Common myeloid progenitor, CD34-positive (primary cell): Measurements from ENCODE around the gene PTPRN.
"Not testable (repeated sequence)": the region's sequence is repeated elsewhere in the genome, so short reads cannot be mapped to it uniquely, and the experiment has no call there.

Source experiments
- CTCF ChIA-PET: fragments of 350-600 bp; sonication (Branson Sonifier 250); formaldehyde crosslinking; loops from one replicate; lab custom pipeline; 2021; ENCODE audit warnings: antibody characterized with exemption; lab: Charles Lee
- POLR2A ChIA-PET: fragments of 350-600 bp; sonication (Branson Sonifier 250); formaldehyde crosslinking; loops from one replicate; lab custom pipeline; 2021; ENCODE audit warnings: antibody characterized with exemption; lab: Charles Lee
- DNase-seq, 3 donors: peaks; one replicate each; pipeline versions ENCODE4 v3.0.0 to v3.0.0-alpha.2; 2013
- H3K27ac ChIP-seq, 2 experiments: 1 replicate in 1 of 2; 2 replicates in 1 of 2; pipeline ENCODE4 v1.7.0; 2013; ENCODE audit warnings: inconsistent platforms in 2 of 2, low read length in 2 of 2, mild to moderate bottlenecking in 2 of 2, low read depth in 1 of 2, moderate library complexity in 1 of 2; ENCODE audit not compliant: severe bottlenecking in 2 of 2, insufficient read depth in 1 of 2, poor library complexity in 1 of 2
- H3K27me3 ChIP-seq, 5 experiments: replicated peaks in 2 of 5; 1 replicate in 3 of 5; 2 replicates in 2 of 5; pipeline versions ENCODE4 v1.6.1 to v1.7.0; 2013; ENCODE audit warnings: low read length in 4 of 5, mild to moderate bottlenecking in 2 of 5, moderate library complexity in 2 of 5, inconsistent platforms in 1 of 5; ENCODE audit not compliant: insufficient read depth in 5 of 5, control insufficient read depth in 4 of 5
- H3K36me3 ChIP-seq, 4 experiments: 1 replicate in 2 of 4; 2 replicates in 2 of 4; pipeline versions ENCODE4 v1.6.1 to v1.7.0; 2013; ENCODE audit warnings: low read length in 3 of 4, control low read depth in 1 of 4, mild to moderate bottlenecking in 1 of 4; ENCODE audit not compliant: control insufficient read depth in 4 of 4, insufficient read depth in 4 of 4
- H3K4me1 ChIP-seq, 4 experiments: 1 replicate in 3 of 4; 2 replicates in 1 of 4; pipeline versions ENCODE4 v1.6.1 to v1.7.1; 2013; ENCODE audit warnings: low read length in 3 of 4, mild to moderate bottlenecking in 3 of 4, control low read depth in 1 of 4, inconsistent platforms in 1 of 4, moderate library complexity in 1 of 4; ENCODE audit not compliant: control insufficient read depth in 4 of 4, insufficient read depth in 4 of 4; ENCODE audit errors: control extremely low read depth in 1 of 4
- H3K4me3 ChIP-seq, 7 experiments: 1 replicate in 4 of 7; 2 replicates in 3 of 7; pipeline versions ENCODE4 v1.5.1 to v1.7.0; 2013; ENCODE audit warnings: mild to moderate bottlenecking in 7 of 7, low read length in 6 of 7, moderate library complexity in 6 of 7, inconsistent platforms in 2 of 7, low read depth in 2 of 7, control low read depth in 1 of 7; ENCODE audit not compliant: insufficient read depth in 4 of 7, control insufficient read depth in 1 of 7; ENCODE audit errors: extremely low read depth in 1 of 7
- H3K9me3 ChIP-seq, 5 experiments: 1 replicate in 4 of 5; 2 replicates in 1 of 5; pipeline versions ENCODE4 v1.6.1 to v1.7.1; 2013; ENCODE audit warnings: low read length in 4 of 5, mild to moderate bottlenecking in 2 of 5, inconsistent platforms in 1 of 5, low read depth in 1 of 5, moderate library complexity in 1 of 5; ENCODE audit not compliant: control insufficient read depth in 4 of 5, insufficient read depth in 2 of 5; ENCODE audit errors: control extremely low read depth in 1 of 5
- WGBS: methylation state at CpG from one replicate; pipeline ENCODE4 v1.1.5; 2013; ENCODE audit not compliant: insufficient coverage; 5-methylcytosine and 5-hydroxymethylcytosine counted together

PTPRN gene

GRCh38 chr2:219266886-219267285 is 42.3 kb downstream of the PTPRN start:
- Histone ChIP-seq H3K9me3 (no peaks in the 10 kb centered on the region), H3K4me1 (no peaks in the 10 kb centered on the region), H3K27ac (no peak overlapping the region), H3K27me3 (peaks cover 0 to 7% (median 0%) of the 10 kb centered on the region in 5 experiments), H3K36me3 (no peaks in the 10 kb centered on the region), H3K4me3 (no peak overlapping the region)
- no peak for DNase-seq
- no CpG with 5 or more reads among the region's 1 CpG for WGBS
- ChIA-PET POLR2A (no interaction called here), CTCF (interaction anchor here (0.8 to 4.7 kb wide), 6 partner anchors 9 to 28 kb away, joined by 3 to 15 read pairs (median 4); partner anchors contain the start of gene TUBA4A)

DNA sequence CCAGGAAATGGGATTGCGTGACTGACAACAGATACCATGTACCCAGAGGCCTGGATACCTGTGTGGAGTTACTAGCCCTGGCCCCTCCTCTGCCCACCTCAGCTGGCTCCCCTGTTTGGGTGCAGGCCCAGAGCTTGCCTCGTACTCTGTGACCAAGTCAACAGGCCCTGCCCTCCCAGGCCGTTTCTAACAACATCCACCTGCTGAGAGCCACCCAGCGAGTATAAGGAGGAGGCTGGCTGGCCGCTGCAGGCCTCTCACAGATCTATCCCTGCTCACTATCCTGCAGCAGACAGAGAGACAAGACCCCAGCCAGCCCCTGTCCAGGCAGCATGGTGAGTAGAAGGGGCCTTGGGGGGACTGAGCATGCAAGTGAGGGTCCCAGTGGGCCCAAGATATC is 43.0 kb downstream of the PTPRN start:
- no peak overlapping the region for H3K4me3 ChIP-seq
- H3K27ac ChIP-seq: no peak overlapping the region
- POLR2A ChIA-PET: no interaction called here
- no peak for DNase-seq
- CTCF ChIA-PET: interaction anchor here (1.0 to 4.7 kb wide), 6 partner anchors 8 to 34 kb away, joined by 3 to 15 read pairs (median 4); partner anchors contain the start of gene DNAJB2
- peaks cover 0 to 6% (median 2%) of the 10 kb centered on the region in 4 experiments for H3K4me1 ChIP-seq
- H3K9me3 ChIP-seq: no peaks in the 10 kb centered on the region
- 100% methylated on average over 5 of the region's 5 CpGs for WGBS
- no peaks in the 10 kb centered on the region for H3K36me3 ChIP-seq
- peaks cover 0 to 5% (median 0%) of the 10 kb centered on the region in 5 experiments for H3K27me3 ChIP-seq

GRCh38 chr2:219261024-219261855 is 48.0 kb downstream of the PTPRN start:
- ChIA-PET CTCF (interaction anchor here (1.0 to 2.2 kb wide), 10 partner anchors 10 to 102 kb away, joined by 3 to 11 read pairs (median 4); no protein-coding TSS in a partner anchor), POLR2A (no interaction called here)
- H3K36me3 ChIP-seq: no peaks in the 10 kb centered on the region
- H3K4me1 ChIP-seq: peaks cover 0 to 14% (median 6%) of the 10 kb centered on the region in 4 experiments
- no peak overlapping the region for H3K27ac ChIP-seq
- peaks cover 0 to 2% (median 0%) of the 10 kb centered on the region in 5 experiments for H3K27me3 ChIP-seq
- no peaks in the 10 kb centered on the region for H3K9me3 ChIP-seq
- DNase-seq: no peak
- H3K4me3 ChIP-seq: no peak overlapping the region
- WGBS: 61% methylated on average over 2 of the region's 5 CpGs

DNA sequence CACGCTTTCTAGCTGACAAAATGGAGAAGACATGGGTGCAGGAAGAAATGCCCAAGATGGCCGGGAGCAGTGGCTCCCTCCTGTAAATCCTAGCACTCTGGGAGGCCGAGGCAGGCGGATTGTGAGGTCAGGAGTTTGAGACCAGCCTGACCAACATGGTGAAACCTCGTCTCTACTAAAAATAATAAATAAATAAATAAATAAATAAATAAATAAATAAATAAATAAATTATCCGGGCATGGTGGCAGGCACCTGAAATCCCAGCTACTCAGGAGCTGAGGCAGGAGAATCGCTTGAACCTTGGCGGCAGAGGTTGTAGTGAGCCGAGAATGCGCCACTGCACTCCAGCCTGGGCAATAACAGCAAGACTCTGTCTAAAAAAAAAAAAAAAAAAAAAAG is 50.3 kb downstream of the PTPRN start:
- CTCF ChIA-PET: interaction anchor here (1.0 to 8.7 kb wide), 2 partner anchors 12 to 19 kb away, joined by 3 to 81 read pairs; partner anchors contain the start of gene DNAJB2
- H3K27me3 ChIP-seq, H3K4me3 ChIP-seq, H3K36me3 ChIP-seq, H3K9me3 ChIP-seq, POLR2A ChIA-PET, H3K27ac ChIP-seq, DNase-seq: not testable (repeated sequence)
- peaks cover 0 to 28% (median 19%) of the 10 kb centered on the region in 4 experiments for H3K4me1 ChIP-seq
- 95% methylated on average over 4 of the region's 10 CpGs for WGBS

DNA sequence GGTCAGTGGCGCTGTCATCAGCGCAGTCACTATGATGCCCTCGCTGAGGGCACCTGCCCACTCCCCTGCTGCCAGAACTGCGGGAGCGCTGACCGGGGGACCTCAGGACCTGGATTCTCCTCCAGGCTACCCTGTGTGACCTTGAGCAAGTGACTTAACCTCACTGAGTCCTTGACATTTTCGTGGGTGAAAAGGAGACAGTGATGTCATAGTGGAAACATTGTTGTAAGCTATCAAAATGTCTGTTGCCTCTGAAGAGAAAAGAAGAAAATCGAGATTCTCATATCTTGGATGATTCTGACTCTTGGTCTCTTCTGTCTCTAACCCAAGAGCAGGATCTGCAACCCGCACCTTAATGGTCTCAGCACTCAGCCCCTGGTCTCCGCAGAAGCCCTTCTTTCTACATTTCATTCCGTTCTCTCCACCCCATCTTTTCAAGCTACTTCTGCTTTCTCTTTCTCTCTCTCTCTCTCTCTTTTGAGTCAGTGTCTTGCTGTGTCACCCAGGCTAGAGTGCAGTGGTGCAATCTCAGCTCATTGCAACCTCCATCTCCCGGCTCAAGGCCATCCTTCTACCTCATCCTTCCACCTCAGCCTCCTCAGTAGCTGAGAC is 54.5 kb downstream of the PTPRN start:
- WGBS: 2% methylated on average over 5 of the region's 12 CpGs
- CTCF ChIA-PET: interaction anchor here (1.0 to 8.7 kb wide), 15 partner anchors 9 to 99 kb away, joined by 3 to 81 read pairs (median 4); partner anchors contain the start of genes ANKZF1, ATG9A, DNAJB2 and GLB1L

DNA sequence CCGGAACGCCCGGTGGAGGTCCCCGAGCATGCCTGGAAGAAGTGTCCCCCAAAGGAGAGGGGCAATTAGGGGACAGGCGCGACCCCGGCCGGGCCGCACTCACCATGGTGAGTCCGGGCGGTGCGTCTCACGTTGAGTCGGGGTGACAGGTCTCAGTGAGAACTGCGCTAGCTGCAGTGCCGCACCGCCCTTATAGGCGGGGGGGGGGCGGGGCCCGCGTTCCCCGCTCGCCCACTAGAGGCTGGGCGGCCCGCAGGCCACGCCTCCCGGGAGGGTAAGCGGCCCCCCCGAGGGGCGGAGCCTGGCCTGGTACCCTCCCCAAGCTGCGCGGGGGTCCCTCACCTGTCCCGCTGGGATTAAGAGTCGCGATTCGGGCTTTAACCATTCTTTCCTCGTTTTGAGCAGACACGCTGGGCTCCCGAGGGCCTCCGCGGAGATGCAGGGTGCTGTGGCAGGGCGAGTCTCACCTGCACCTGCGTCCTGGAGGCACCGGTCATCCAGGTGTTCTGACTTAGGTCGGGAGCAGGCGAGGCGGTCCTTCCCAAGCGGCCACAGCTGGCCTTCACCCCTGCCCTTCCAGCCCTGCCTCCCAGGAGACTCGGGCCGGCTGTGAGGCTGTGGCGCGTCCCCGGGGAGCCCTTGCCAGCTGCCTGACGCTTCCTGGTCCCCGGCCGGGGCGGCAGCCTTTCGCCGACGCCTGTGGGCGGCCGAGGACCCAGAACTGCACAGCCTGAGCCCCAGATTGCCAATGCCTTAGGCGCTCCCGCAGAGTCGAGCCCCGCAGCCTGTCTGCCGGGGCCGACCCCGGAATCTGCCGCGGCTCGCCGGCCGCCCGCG is 55.2 kb downstream of the PTPRN start, which contains the start of gene TUBA4A:
TSS of gene TUBA4A (minus strand) at position 166 of the 837 bp plus-strand sequence. CDS start at position 106, 60 bp downstream.
- Histone ChIP-seq H3K36me3 (peaks cover 0 to 15% (median 9%) of the 10 kb centered on the region in 4 experiments), H3K27me3 (peaks cover 0 to 10% (median 0%) of the 10 kb centered on the region in 5 experiments), H3K4me3 (peak within 1 kb of the TSS; percentile 51 to 97 (median 75)), H3K4me1 (peaks cover 10 to 59% (median 56%) of the 10 kb centered on the region in 4 experiments), H3K27ac (peak within 1 kb of the TSS in 1 of 2 experiments; percentile 58), H3K9me3 (no peaks in the 10 kb centered on the region)
- peak; percentile 67 to 84 (median 82) for DNase-seq
- ChIA-PET POLR2A (interaction anchor here (0.7 to 1.6 kb wide), 7 partner anchors 9 to 48 kb away, joined by 3 to 9 read pairs (median 3); partner anchors contain the start of genes ANKZF1, ATG9A, GLB1L and STK16), CTCF (interaction anchor here (0.9 to 8.7 kb wide), 13 partner anchors 9 to 100 kb away, joined by 3 to 81 read pairs (median 4); partner anchors contain the start of genes ANKZF1, ATG9A, DNAJB2 and GLB1L)
- WGBS: 0% methylated on average over 66 of the region's 76 CpGs

More for the DNA sequence above, 54.5 kb downstream of the PTPRN start:
- no peaks in the 10 kb centered on the region for H3K9me3 ChIP-seq
- peaks cover 0 to 10% (median 0%) of the 10 kb centered on the region in 5 experiments for H3K27me3 ChIP-seq
- no peak overlapping the region for H3K27ac ChIP-seq
- peak; percentile 61 to 87 (median 80) for DNase-seq
- H3K36me3 ChIP-seq: peaks cover 0 to 15% (median 7%) of the 10 kb centered on the region in 4 experiments
- POLR2A ChIA-PET: interaction anchor here (1.0 to 1.6 kb wide), 4 partner anchors 26 to 48 kb away, joined by 3 to 5 read pairs (median 4); partner anchors contain the start of genes ANKZF1, ATG9A and ZFAND2B
- H3K4me1 ChIP-seq: peaks cover 6 to 52% (median 48%) of the 10 kb centered on the region in 4 experiments
- peak overlapping the region; percentile 51 to 97 (median 75) for H3K4me3 ChIP-seq
